SU-DHL-6 (cell line): ENCODE measurements around the gene VAT1L.

Experiments used
- H2AFZ ChIP-seq: fragments of 200-600 bp; sonication (generic); 2 replicates; pipeline ENCODE4 v1.6.1; 2014; ENCODE audit warnings: low read depth, mild to moderate bottlenecking, moderate library complexity, mixed read lengths, antibody characterized with exemption, low read length; ENCODE audit not compliant: severe bottlenecking
- H3F3A ChIP-seq: fragments of 200-600 bp; shearing (Covaris generic); 2 replicates; pipeline ENCODE4 v1.6.0; 2016; ENCODE audit warnings: antibody characterized with exemption, mild to moderate bottlenecking; ENCODE audit not compliant: insufficient read depth
- H3K27ac ChIP-seq: fragments of 200-600 bp; sonication (generic); 2 replicates; pipeline ENCODE4 v1.5.1; 2016; ENCODE audit warnings: low read depth, mild to moderate bottlenecking, low read length, moderate library complexity, mixed read lengths
- H3K27me3 ChIP-seq: fragments of 200-600 bp; sonication (generic), shearing (Covaris generic); 2 replicates; pipeline ENCODE4 v1.6.0; 2014; ENCODE audit warnings: mild to moderate bottlenecking, low read length
- H3K36me3 ChIP-seq: fragments of 200-600 bp; sonication (generic); 2 replicates; pipeline ENCODE4 v1.6.1; 2014; ENCODE audit warnings: mild to moderate bottlenecking, low read length, mixed read lengths
- H3K4me2 ChIP-seq: fragments of 300-600, 200-600 bp; shearing (Covaris generic), sonication (generic); 2 replicates; pipeline ENCODE4 v1.6.0; 2014; ENCODE audit warnings: low read length, low read depth, mild to moderate bottlenecking; ENCODE audit not compliant: poor library complexity, severe bottlenecking
- H3K4me3 ChIP-seq: fragments of 200-600 bp; sonication (generic); 2 replicates; pipeline ENCODE4 v1.5.1; 2014; ENCODE audit warnings: antibody characterized with exemption, low read length, mild to moderate bottlenecking, mixed read lengths; ENCODE audit not compliant: insufficient read depth, poor library complexity, severe bottlenecking
- H3K79me2 ChIP-seq: fragments of 200-600 bp; sonication (generic); 2 replicates; pipeline ENCODE4 v1.6.1; 2014; ENCODE audit warnings: mild to moderate bottlenecking, low read length, moderate library complexity; ENCODE audit not compliant: insufficient read depth
- H3K9ac ChIP-seq: fragments of 200-600 bp; sonication (generic); 2 replicates; pipeline ENCODE4 v1.7.0; 2014; ENCODE audit warnings: mild to moderate bottlenecking, low read length
- H3K9me2 ChIP-seq: fragments of 200-600 bp; sonication (generic); replicated peaks from 2 replicates; pipeline ENCODE4 v1.6.1; 2014; ENCODE audit warnings: low read length; ENCODE audit not compliant: insufficient read depth
- H3K9me3 ChIP-seq: fragments of 200-600 bp; sonication (generic); 2 replicates; pipeline ENCODE4 v1.6.1; 2014; ENCODE audit warnings: low read length, mixed read lengths; ENCODE audit not compliant: insufficient read depth
- H4K20me1 ChIP-seq: fragments of 200-600 bp; sonication (generic); 2 replicates; pipeline ENCODE4 v1.6.1; 2014; ENCODE audit warnings: low read depth, mild to moderate bottlenecking, antibody characterized with exemption, low read length, moderate library complexity, mixed read lengths
- EZH2phosphoT487 ChIP-seq: fragments of 200-600 bp; sonication (generic), shearing (Covaris generic); conservative IDR thresholded peaks from 2 replicates; pipeline ENCODE4 v1.6.1; 2018; ENCODE audit warnings: mild to moderate bottlenecking, antibody characterized with exemption, low read length, moderate library complexity, mixed read lengths
- TF ChIP-seq, protein P1 (sequence below): fragments of 200-600 bp; sonication (generic); IDR thresholded peaks from one replicate; pipeline ENCODE4 v1.5.1; 2017; ENCODE audit warnings: antibody characterized with exemption, mild to moderate bottlenecking, low read length, moderate library complexity; ENCODE audit not compliant: insufficient read depth, poor library complexity, severe bottlenecking

The VAT1L gene

DNA sequence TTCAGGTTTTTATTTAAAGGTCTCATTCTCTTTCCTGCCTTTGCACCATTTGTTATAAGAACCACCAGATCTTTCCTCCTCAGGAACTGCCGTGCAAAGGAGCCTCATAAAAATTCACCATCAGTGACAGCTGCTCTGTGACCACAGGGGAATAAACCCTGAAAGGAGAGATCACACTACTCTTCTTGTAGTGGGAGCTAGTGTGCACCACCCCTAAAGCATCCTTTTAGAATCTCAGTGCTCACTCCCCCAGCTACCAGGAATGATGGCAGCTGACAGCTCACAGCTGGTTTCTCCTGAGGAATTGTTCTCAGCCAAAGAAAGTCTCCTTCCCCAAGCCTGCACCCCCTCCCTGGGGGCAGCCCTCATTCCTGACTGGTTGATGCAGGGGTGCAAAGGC, 18.7 kb downstream of the VAT1L start:
- no peak overlapping the region for H2AFZ ChIP-seq
- H3K9me3 ChIP-seq, result no peaks in the 10 kb centered on the region
- no peak for TF ChIP-seq EZH2phosphoT487
- TF ChIP-seq, protein P1, sequence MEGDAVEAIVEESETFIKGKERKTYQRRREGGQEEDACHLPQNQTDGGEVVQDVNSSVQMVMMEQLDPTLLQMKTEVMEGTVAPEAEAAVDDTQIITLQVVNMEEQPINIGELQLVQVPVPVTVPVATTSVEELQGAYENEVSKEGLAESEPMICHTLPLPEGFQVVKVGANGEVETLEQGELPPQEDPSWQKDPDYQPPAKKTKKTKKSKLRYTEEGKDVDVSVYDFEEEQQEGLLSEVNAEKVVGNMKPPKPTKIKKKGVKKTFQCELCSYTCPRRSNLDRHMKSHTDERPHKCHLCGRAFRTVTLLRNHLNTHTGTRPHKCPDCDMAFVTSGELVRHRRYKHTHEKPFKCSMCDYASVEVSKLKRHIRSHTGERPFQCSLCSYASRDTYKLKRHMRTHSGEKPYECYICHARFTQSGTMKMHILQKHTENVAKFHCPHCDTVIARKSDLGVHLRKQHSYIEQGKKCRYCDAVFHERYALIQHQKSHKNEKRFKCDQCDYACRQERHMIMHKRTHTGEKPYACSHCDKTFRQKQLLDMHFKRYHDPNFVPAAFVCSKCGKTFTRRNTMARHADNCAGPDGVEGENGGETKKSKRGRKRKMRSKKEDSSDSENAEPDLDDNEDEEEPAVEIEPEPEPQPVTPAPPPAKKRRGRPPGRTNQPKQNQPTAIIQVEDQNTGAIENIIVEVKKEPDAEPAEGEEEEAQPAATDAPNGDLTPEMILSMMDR, result no peak
- H3F3A ChIP-seq, result no peaks in the 10 kb centered on the region
- no peaks in the 10 kb centered on the region for H3K9me2 ChIP-seq
- no peaks in the 10 kb centered on the region for H3K27me3 ChIP-seq
- no peaks in the 10 kb centered on the region for H3K36me3 ChIP-seq
- H4K20me1 ChIP-seq, result no peaks in the 10 kb centered on the region
- H3K4me2 ChIP-seq, result no peak overlapping the region
- no peaks in the 10 kb centered on the region for H3K79me2 ChIP-seq
- H3K27ac ChIP-seq, result no peak overlapping the region
- no peak overlapping the region for H3K4me3 ChIP-seq
- H3K9ac ChIP-seq, result no peak overlapping the region

DNA sequence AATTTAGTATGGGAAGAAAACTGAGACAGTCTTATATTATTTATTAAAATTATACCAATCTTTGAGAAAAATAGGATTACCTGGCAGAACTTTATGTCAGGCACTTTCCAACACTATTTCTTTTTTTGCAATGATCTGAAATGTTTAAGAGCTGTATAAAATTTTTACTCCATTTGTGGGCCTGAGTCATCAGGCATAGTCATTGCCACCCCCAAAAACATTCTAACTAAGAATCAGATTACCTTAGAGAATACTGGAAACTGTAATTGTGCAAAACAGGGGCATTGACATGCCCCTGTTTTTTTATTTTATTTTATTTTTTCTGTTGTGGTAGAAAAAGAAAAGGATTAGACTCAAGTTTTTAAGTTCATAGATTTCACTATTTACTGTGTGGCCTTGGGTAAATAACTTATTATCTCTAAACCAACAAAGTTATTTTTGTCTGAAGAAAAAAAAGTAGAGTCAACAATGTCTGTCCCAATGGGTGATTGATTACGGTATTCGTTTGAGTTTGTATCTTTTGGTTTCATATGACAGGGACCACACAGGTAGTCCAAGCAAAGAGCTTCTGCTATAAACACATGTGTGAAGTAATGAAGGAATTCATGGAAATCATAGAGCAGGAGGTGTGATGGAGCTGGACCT, 24.6 kb downstream of the VAT1L start:
- Histone ChIP-seq H3K36me3 (no peaks in the 10 kb centered on the region), H3K4me3 (no peak overlapping the region), H3K27me3 (no peaks in the 10 kb centered on the region), H2AFZ (no peak overlapping the region), H3K27ac (no peak overlapping the region), H3K4me2 (no peak overlapping the region), H3K9ac (no peak overlapping the region), H3K9me3 (no peaks in the 10 kb centered on the region), H3F3A (no peaks in the 10 kb centered on the region), H3K9me2 (no peaks in the 10 kb centered on the region), H4K20me1 (no peaks in the 10 kb centered on the region), H3K79me2 (no peaks in the 10 kb centered on the region)
- TF ChIP-seq EZH2phosphoT487, result no peak
- TF ChIP-seq, protein P1, result no peak

DNA sequence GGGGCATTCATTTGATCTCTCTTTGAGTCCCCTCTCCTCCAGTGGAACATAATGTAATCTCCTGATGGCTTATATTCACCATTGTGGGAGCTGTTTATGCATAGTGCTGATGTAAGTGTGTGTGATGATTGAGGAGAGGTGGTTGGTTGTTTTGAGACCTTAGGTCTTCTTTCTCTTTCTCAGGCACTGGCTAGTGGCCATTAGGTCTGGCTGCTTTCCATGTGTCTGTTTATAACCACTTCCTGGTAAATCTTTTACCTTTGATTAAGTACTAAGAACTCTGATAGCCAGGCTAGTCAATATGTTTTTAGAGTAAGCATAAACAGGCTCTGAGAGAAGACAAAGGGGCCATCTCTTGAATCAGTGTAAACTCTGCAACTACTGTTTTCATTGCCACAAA, 27.9 kb downstream of the VAT1L start:
- no peaks in the 10 kb centered on the region for H3K36me3 ChIP-seq
- no peaks in the 10 kb centered on the region for H3K9me2 ChIP-seq
- TF ChIP-seq, protein P1, result no peak
- no peak for TF ChIP-seq EZH2phosphoT487
- H3K4me3 ChIP-seq, result no peak overlapping the region
- H3K27ac ChIP-seq, result no peak overlapping the region
- H2AFZ ChIP-seq, result no peak overlapping the region
- no peaks in the 10 kb centered on the region for H3K79me2 ChIP-seq
- no peak overlapping the region for H3K9ac ChIP-seq
- H3F3A ChIP-seq, result no peaks in the 10 kb centered on the region
- no peaks in the 10 kb centered on the region for H3K9me3 ChIP-seq
- H4K20me1 ChIP-seq, result no peaks in the 10 kb centered on the region
- H3K4me2 ChIP-seq, result no peak overlapping the region
- H3K27me3 ChIP-seq, result no peaks in the 10 kb centered on the region
